Measurements from ENCODE around the gene CYP24A1. TPM values are rescaled to one million over a fixed set of nuclear protein-coding genes. Genes with fewer than 3 reads are reported as not detected.

Gene CYP24A1
- total and polyA plus RNA-seq, 2 experiments from 2014 or later, result 0.43 to 1.2 TPM

GRCh38 chr20:54172856-54173652 lies 732 bp downstream of the CYP24A1 start:
- Histone ChIP-seq H3K4me2 (ENCODE audit: unreplicated experiment) (peak overlapping the region; percentile 78), H3K9me2 (ENCODE audit: insufficient read depth) (no peaks in the 10 kb centered on the region), H3K27ac (no peak overlapping the region), H3F3A (ENCODE audit: insufficient read depth) (no peaks in the 10 kb centered on the region), H3K9ac (no peak overlapping the region), H3K79me2 (ENCODE audit: insufficient read depth) (no peaks in the 10 kb centered on the region), H4K20me1 (ENCODE audit: insufficient read depth) (no peaks in the 10 kb centered on the region), H2AFZ (no peak overlapping the region), H3K9me3 (ENCODE audit: low read depth) (no peaks in the 10 kb centered on the region), H3K4me3 (peak overlapping the region; percentile 58; the same call in 1 of the 2 replicates), H3K36me3 (ENCODE audit: low read depth) (no peaks in the 10 kb centered on the region), H3K4me1 (ENCODE audit: insufficient read depth) (peaks cover 7% of the 10 kb centered on the region; the same call in 1 of the 2 replicates), H3K27me3 (replicated peaks; ENCODE audit: insufficient read depth) (peaks cover 30% of the 10 kb centered on the region)
- in situ Hi-C loops (cut with MboI), result no loop called here
- peak; percentile 33 for DNase-seq
- WGBS, 2 experiments (ENCODE audit: low coverage in 1 of 2, low lambda C conversion rate in 2 of 2, missing lambda C conversion rate in 2 of 2), result 9 to 10% methylated on average over 63 to 66 of the region's 66 CpGs
- TF ChIP-seq EZH2phosphoT487 (IDR thresholded peaks at IDR 0.05; ENCODE audit: insufficient read depth, low read depth) (no peak), EZH2 (IDR thresholded peaks at IDR 0.05; ENCODE audit: insufficient read depth, poor library complexity, severe bottlenecking) (no peak)

GRCh38 chr20:54172532-54172855 lies 1.3 kb downstream of the CYP24A1 start:
- no peaks in the 10 kb centered on the region for H4K20me1 ChIP-seq (ENCODE audit: insufficient read depth)
- in situ Hi-C loops (cut with MboI), result no loop called here
- H3K9ac ChIP-seq, result no peak overlapping the region
- TF ChIP-seq EZH2phosphoT487 (IDR thresholded peaks at IDR 0.05; ENCODE audit: insufficient read depth, low read depth), result no peak
- no peak for TF ChIP-seq EZH2 (IDR thresholded peaks at IDR 0.05; ENCODE audit: insufficient read depth, poor library complexity, severe bottlenecking)
- no peak overlapping the region for H2AFZ ChIP-seq
- H3K9me3 ChIP-seq (ENCODE audit: low read depth), result no peaks in the 10 kb centered on the region
- no peaks in the 10 kb centered on the region for H3K9me2 ChIP-seq (ENCODE audit: insufficient read depth)
- peaks cover 7% of the 10 kb centered on the region; the same call in 1 of the 2 replicates for H3K4me1 ChIP-seq (ENCODE audit: insufficient read depth)
- peaks cover 30% of the 10 kb centered on the region for H3K27me3 ChIP-seq (replicated peaks; ENCODE audit: insufficient read depth)
- no peaks in the 10 kb centered on the region for H3K36me3 ChIP-seq (ENCODE audit: low read depth)
- WGBS, 2 experiments (ENCODE audit: low coverage in 1 of 2, low lambda C conversion rate in 2 of 2, missing lambda C conversion rate in 2 of 2), result 40 to 49% methylated on average over 12 of the region's 12 CpGs
- H3K79me2 ChIP-seq (ENCODE audit: insufficient read depth), result no peaks in the 10 kb centered on the region
- no peak overlapping the region for H3K4me2 ChIP-seq (ENCODE audit: unreplicated experiment)
- no peak overlapping the region for H3K27ac ChIP-seq
- no peak for DNase-seq
- H3F3A ChIP-seq (ENCODE audit: insufficient read depth), result no peaks in the 10 kb centered on the region
- H3K4me3 ChIP-seq, result no peak overlapping the region

GRCh38 chr20:54170963-54171362 lies 2.8 kb downstream of the CYP24A1 start:
- Histone ChIP-seq H3K27me3 (replicated peaks; ENCODE audit: insufficient read depth) (peaks cover 30% of the 10 kb centered on the region), H3F3A (ENCODE audit: insufficient read depth) (no peaks in the 10 kb centered on the region), H3K79me2 (ENCODE audit: insufficient read depth) (no peaks in the 10 kb centered on the region), H3K4me3 (no peak overlapping the region), H3K4me1 (ENCODE audit: insufficient read depth) (no peaks in the 10 kb centered on the region), H2AFZ (no peak overlapping the region), H3K9me3 (ENCODE audit: low read depth) (no peaks in the 10 kb centered on the region), H4K20me1 (ENCODE audit: insufficient read depth) (no peaks in the 10 kb centered on the region), H3K36me3 (ENCODE audit: low read depth) (no peaks in the 10 kb centered on the region), H3K9ac (no peak overlapping the region), H3K4me2 (ENCODE audit: unreplicated experiment) (no peak overlapping the region), H3K9me2 (ENCODE audit: insufficient read depth) (no peaks in the 10 kb centered on the region), H3K27ac (no peak overlapping the region)
- DNase-seq, result no peak
- in situ Hi-C loops (cut with MboI), result no loop called here
- TF ChIP-seq EZH2phosphoT487 (IDR thresholded peaks at IDR 0.05; ENCODE audit: insufficient read depth, low read depth), result no peak
- no peak for TF ChIP-seq EZH2 (IDR thresholded peaks at IDR 0.05; ENCODE audit: insufficient read depth, poor library complexity, severe bottlenecking)
- 55% methylated on average over 3 of the region's 3 CpGs for WGBS, 2 experiments (ENCODE audit: low coverage in 1 of 2, low lambda C conversion rate in 2 of 2, missing lambda C conversion rate in 2 of 2)

GRCh38 chr20:54170026-54170471 lies 3.7 kb downstream of the CYP24A1 start:
- H3K9me3 ChIP-seq (ENCODE audit: low read depth), result no peaks in the 10 kb centered on the region
- H3K79me2 ChIP-seq (ENCODE audit: insufficient read depth), result no peaks in the 10 kb centered on the region
- no peaks in the 10 kb centered on the region for H3F3A ChIP-seq (ENCODE audit: insufficient read depth)
- in situ Hi-C loops (cut with MboI), result no loop called here
- no peaks in the 10 kb centered on the region for H3K9me2 ChIP-seq (ENCODE audit: insufficient read depth)
- no peak overlapping the region for H3K9ac ChIP-seq
- WGBS, 2 experiments (ENCODE audit: low coverage in 1 of 2, low lambda C conversion rate in 2 of 2, missing lambda C conversion rate in 2 of 2), result 56 to 59% methylated on average over 4 of the region's 4 CpGs
- no peaks in the 10 kb centered on the region for H3K4me1 ChIP-seq (ENCODE audit: insufficient read depth)
- TF ChIP-seq EZH2 (IDR thresholded peaks at IDR 0.05; ENCODE audit: insufficient read depth, poor library complexity, severe bottlenecking) (no peak), EZH2phosphoT487 (IDR thresholded peaks at IDR 0.05; ENCODE audit: insufficient read depth, low read depth) (no peak)
- no peak overlapping the region for H3K27ac ChIP-seq
- H2AFZ ChIP-seq, result no peak overlapping the region
- H3K4me3 ChIP-seq, result no peak overlapping the region
- no peak for DNase-seq
- no peak overlapping the region for H3K4me2 ChIP-seq (ENCODE audit: unreplicated experiment)
- peaks cover 30% of the 10 kb centered on the region for H3K27me3 ChIP-seq (replicated peaks; ENCODE audit: insufficient read depth)
- no peaks in the 10 kb centered on the region for H3K36me3 ChIP-seq (ENCODE audit: low read depth)
- H4K20me1 ChIP-seq (ENCODE audit: insufficient read depth), result no peaks in the 10 kb centered on the region
